ENCODE measurements around the gene LGALSL.

DNA sequence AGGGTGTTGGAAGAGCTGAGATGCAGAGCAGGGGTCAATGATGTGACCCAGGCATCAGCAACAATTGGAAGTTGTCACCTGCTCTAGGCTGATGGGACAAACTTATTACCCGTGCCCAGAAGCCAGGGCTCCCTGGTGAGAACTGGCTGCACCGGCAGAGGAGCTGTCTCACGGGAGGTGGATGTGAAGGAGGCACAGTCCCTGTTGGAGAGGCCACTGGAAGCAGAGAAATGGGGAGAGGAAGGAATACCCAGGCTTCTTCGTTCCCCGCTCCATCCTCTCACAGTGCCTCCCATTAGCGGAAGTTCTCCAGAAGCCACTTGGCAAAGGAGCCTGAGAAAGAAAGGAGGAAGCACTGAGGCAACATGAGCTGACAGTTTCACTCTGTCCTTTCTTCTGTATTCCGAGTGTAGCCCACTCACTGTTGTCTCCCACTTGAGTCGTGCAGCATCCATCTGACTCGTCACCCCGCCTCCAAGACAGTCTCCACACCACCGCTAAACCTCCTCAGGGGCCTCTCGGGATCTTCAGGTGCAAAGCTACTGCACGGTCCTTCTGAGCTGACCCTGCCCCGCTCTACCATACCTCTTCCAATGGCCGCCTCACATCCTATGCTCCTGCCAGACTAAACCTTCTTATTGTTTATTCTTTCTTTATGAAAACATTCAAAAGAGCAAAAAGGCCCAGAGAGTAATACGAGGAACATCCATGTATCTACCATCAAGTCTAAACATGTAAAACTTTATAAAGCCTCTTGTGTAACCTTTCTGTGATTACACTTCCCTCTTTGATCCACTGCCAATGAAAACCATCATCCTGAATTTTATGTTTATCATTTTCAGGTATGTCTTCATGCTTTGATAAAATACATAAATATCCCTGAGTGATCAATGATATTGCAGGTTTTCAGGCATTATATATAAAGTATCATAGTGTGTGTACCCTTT, 51.1 kb downstream of the LGALSL start:
- TF ChIP-seq SMARCB1 (IDR thresholded peaks at IDR 0.05; ENCODE audit: insufficient read length, low read depth) (no peak), MEF2D (tag; conservative IDR thresholded peaks at IDR 0.05; ENCODE audit: low read depth) (no peak), NRF1 (conservative IDR thresholded peaks at IDR 0.05 in 1 of 2, IDR thresholded peaks at IDR 0.05 in 1 of 2) (no peak), MXI1 (IDR thresholded peaks at IDR 0.05; ENCODE audit: low read depth, low read length) (no peak), MCM7 (IDR thresholded peaks at IDR 0.05) (no peak)

Data from K562 (cell line).